ENCODE results near the gene INSM2. TPM values are rescaled to one million over a fixed set of nuclear protein-coding genes. Genes with fewer than 3 reads are reported as not detected.

The INSM2 gene
- total RNA-seq, 1 donor from 2014 or later = not detected

- no peak for DNase-seq (ENCODE audit: low spot score)
- intact Hi-C loops (cut with DNase I) = no loop called here
Observed at GRCh38 chr14:35535483-35536112, 1.6 kb downstream of the INSM2 start.

- DNase-seq (ENCODE audit: low spot score) = no peak
- intact Hi-C loops (cut with DNase I) = no loop called here
Observed at GRCh38 chr14:35539969-35540368, 6.0 kb downstream of the INSM2 start.

- intact Hi-C loops (cut with DNase I) = no loop called here
- no peak for DNase-seq (ENCODE audit: low spot score)
Observed at GRCh38 chr14:35543006-35543405, 9.0 kb downstream of the INSM2 start.

GRCh38 chr14:35549551-35549950 lies 15.6 kb downstream of the INSM2 start:
- intact Hi-C loops (cut with DNase I) = no loop called here
- no peak for DNase-seq (ENCODE audit: low spot score)

- no peak for DNase-seq (ENCODE audit: low spot score)
- intact Hi-C loops (cut with DNase I) = no loop called here
Observed at GRCh38 chr14:35551081-35551480, 17.1 kb downstream of the INSM2 start.

- intact Hi-C loops (cut with DNase I) = no loop called here
- no peak for DNase-seq (ENCODE audit: low spot score)
Observed at GRCh38 chr14:35553808-35554207, 19.8 kb downstream of the INSM2 start.

- no peak for DNase-seq (ENCODE audit: low spot score)
- intact Hi-C loops (cut with DNase I) = no loop called here
Observed at GRCh38 chr14:35556548-35556947, 22.6 kb downstream of the INSM2 start.

- intact Hi-C loops (cut with DNase I) = no loop called here
- no peak for DNase-seq (ENCODE audit: low spot score)
Observed at GRCh38 chr14:35557221-35557747, 23.3 kb downstream of the INSM2 start.

- DNase-seq (ENCODE audit: low spot score) = no peak
- intact Hi-C loops (cut with DNase I) = no loop called here
Observed at GRCh38 chr14:35558680-35559079, 24.7 kb downstream of the INSM2 start.

GRCh38 chr14:35565871-35566464 lies 32.0 kb downstream of the INSM2 start:
- no peak for DNase-seq (ENCODE audit: low spot score)
- intact Hi-C loops (cut with DNase I) = no loop called here

GRCh38 chr14:35571598-35571997 lies 37.6 kb downstream of the INSM2 start:
- intact Hi-C loops (cut with DNase I) = no loop called here
- no peak for DNase-seq (ENCODE audit: low spot score)

GRCh38 chr14:35573911-35574310 lies 39.9 kb downstream of the INSM2 start:
- DNase-seq (ENCODE audit: low spot score) = no peak
- intact Hi-C loops (cut with DNase I) = no loop called here

GRCh38 chr14:35576260-35576659 lies 42.3 kb downstream of the INSM2 start:
- intact Hi-C loops (cut with DNase I) = no loop called here
- no peak for DNase-seq (ENCODE audit: low spot score)

GRCh38 chr14:35576856-35577255 lies 42.9 kb downstream of the INSM2 start:
- intact Hi-C loops (cut with DNase I) = no loop called here
- DNase-seq (ENCODE audit: low spot score) = no peak

- intact Hi-C loops (cut with DNase I) = no loop called here
Observed at GRCh38 chr14:35578135-35578534, 44.2 kb downstream of the INSM2 start.

GRCh38 chr14:35578639-35579038 lies 44.7 kb downstream of the INSM2 start:
- intact Hi-C loops (cut with DNase I) = no loop called here
- DNase-seq (ENCODE audit: low spot score) = no peak

More at GRCh38 chr14:35578135-35578534, 44.2 kb downstream of the INSM2 start:
- DNase-seq (ENCODE audit: low spot score) = no peak

Other genes starting within 250 kb of the INSM2 start
- 125 TPM for gene PSMA6, start 241.8 kb upstream of the INSM2 start, total RNA-seq
- gene NFKBIA, start 129.4 kb upstream of the INSM2 start, total RNA-seq = 42.7 TPM

Measured in cardiac septum (tissue), 1 donor.